Hepatocyte (in vitro differentiated cells): ENCODE measurements around the gene NCR1. TPM values are rescaled to one million over a fixed set of nuclear protein-coding genes. Genes with fewer than 3 reads are reported as not detected.
"Not testable (repeated sequence)": the region's sequence is repeated elsewhere in the genome, so short reads cannot be mapped to it uniquely, and the experiment has no call there.

Experiments
- DNase-seq: peaks from one replicate; pipeline ENCODE4 v3.0.0-alpha.2; 2016; ENCODE audit warnings: low spot score
- H2AFZ ChIP-seq: fragments of 200-600 bp; sonication (generic); 2 replicates; pipeline ENCODE4 v1.6.0; 2016; ENCODE audit warnings: antibody characterized with exemption, mild to moderate bottlenecking
- H3K27ac ChIP-seq: fragments of 200-600 bp; sonication (generic); 2 replicates; pipeline ENCODE4 v1.5.1; 2016; ENCODE audit warnings: mild to moderate bottlenecking
- H3K27me3 ChIP-seq: fragments of 200-600 bp; sonication (generic); 2 replicates; pipeline ENCODE4 v1.6.1; 2016
- H3K36me3 ChIP-seq: fragments of 200-600 bp; sonication (generic); replicated peaks from 2 replicates; pipeline ENCODE4 v1.5.1; 2016; ENCODE audit warnings: low read depth; ENCODE audit not compliant: insufficient read depth
- H3K4me1 ChIP-seq: fragments of 200-600 bp; sonication (generic); 2 replicates; pipeline ENCODE4 v1.5.1; 2016; ENCODE audit warnings: mild to moderate bottlenecking, moderate library complexity; ENCODE audit not compliant: insufficient read depth
- H3K4me2 ChIP-seq: fragments of 200-600 bp; sonication (generic); 2 replicates; pipeline ENCODE4 v1.6.0; 2016
- H3K4me3 ChIP-seq: fragments of 200-600 bp; sonication (generic); 2 replicates; pipeline ENCODE4 v1.5.1; 2016; ENCODE audit warnings: mild to moderate bottlenecking
- H3K79me2 ChIP-seq: fragments of 200-600 bp; sonication (generic); 2 replicates; pipeline ENCODE4 v1.6.0; 2017; ENCODE audit warnings: mild to moderate bottlenecking
- H3K9me2 ChIP-seq: fragments of 200-600 bp; sonication (generic); replicated peaks from 2 replicates; pipeline ENCODE4 v1.6.0; 2017; ENCODE audit warnings: mild to moderate bottlenecking; ENCODE audit not compliant: insufficient read depth
- H3K9me3 ChIP-seq: fragments of 200-600 bp; sonication (generic); 2 replicates; pipeline ENCODE4 v1.5.1; 2016; ENCODE audit warnings: low read depth, mild to moderate bottlenecking
- H4K20me1 ChIP-seq: fragments of 200-600 bp; sonication (generic); 2 replicates; pipeline ENCODE4 v1.6.0; 2016; ENCODE audit warnings: mild to moderate bottlenecking; ENCODE audit not compliant: insufficient read depth, poor library complexity, severe bottlenecking
- CTCF ChIP-seq: fragments of 200-600 bp; sonication (generic); IDR thresholded peaks from 2 replicates; pipeline ENCODE4 v1.5.1; 2016; ENCODE audit warnings: antibody characterized with exemption, mild to moderate bottlenecking; ENCODE audit not compliant: poor library complexity
- EZH2 ChIP-seq: fragments of 200-600 bp; sonication (generic); IDR thresholded peaks from 2 replicates; pipeline ENCODE4 v1.6.1; 2016; ENCODE audit warnings: antibody characterized with exemption, mild to moderate bottlenecking, borderline replicate concordance
- EZH2phosphoT487 ChIP-seq: fragments of 200-600 bp; sonication (generic); IDR thresholded peaks from one replicate; pipeline ENCODE4 v1.6.1; 2018; ENCODE audit warnings: antibody characterized with exemption, mild to moderate bottlenecking, low read depth, moderate library complexity; ENCODE audit not compliant: unreplicated experiment, severe bottlenecking
- WGBS: methylation state at CpG from one replicate; pipeline ENCODE4 v1.1.6; 2016; ENCODE audit warnings: low lambda C conversion rate; ENCODE audit errors: missing lambda C conversion rate; 5-methylcytosine and 5-hydroxymethylcytosine counted together
- polyA plus RNA-seq: library from polyadenylated mRNA; unstranded; fragments of >200 nt; fragmentation: Nextera tagmentation; extraction: Ambion mirVana; gene quantifications from 2 replicates; pipeline ENCODE4 v1.2.1, GENCODE V29; 2016
- total RNA-seq: library from RNA; depleted of rRNA; stranded (reverse); fragments of >200 nt; gene quantifications from 2 replicates; pipeline ENCODE4 v1.2.3, GENCODE V29; 2014

The NCR1 gene
- total and polyA plus RNA-seq, 2 experiments from 2014 or later: not detected

GRCh38 chr19:54938906-54939305 lies 33.0 kb downstream of the NCR1 start:
- 89% methylated on average over 11 of the region's 11 CpGs for WGBS
- Histone ChIP-seq H3K4me1 (no peaks in the 10 kb centered on the region), H3K36me3 (no peaks in the 10 kb centered on the region), H3K79me2 (no peaks in the 10 kb centered on the region), H3K27me3 (no peaks in the 10 kb centered on the region), H3K9me2 (no peaks in the 10 kb centered on the region), H3K27ac (no peak overlapping the region), H2AFZ (no peak overlapping the region), H3K4me3 (no peak overlapping the region), H4K20me1 (no peaks in the 10 kb centered on the region), H3K4me2 (no peak overlapping the region), H3K9me3 (no peaks in the 10 kb centered on the region)
- DNase-seq: no peak
- TF ChIP-seq EZH2phosphoT487 (no peak), EZH2 (no peak), CTCF (no peak)

GRCh38 chr19:54939538-54939937 lies 33.6 kb downstream of the NCR1 start:
- not testable (repeated sequence) for H3K27me3 ChIP-seq

GRCh38 chr19:54943772-54944361 lies 37.9 kb downstream of the NCR1 start:
- H4K20me1 ChIP-seq, H3K36me3 ChIP-seq, H3K27me3 ChIP-seq, H3K79me2 ChIP-seq, H3K27ac ChIP-seq, H3K9me3 ChIP-seq, H3K9me2 ChIP-seq, H2AFZ ChIP-seq, H3K4me2 ChIP-seq, H3K4me3 ChIP-seq, DNase-seq, H3K4me1 ChIP-seq: not testable (repeated sequence)
- WGBS: 23% methylated on average over 11 of the region's 11 CpGs

More at GRCh38 chr19:54939538-54939937, 33.6 kb downstream of the NCR1 start:
- not testable (repeated sequence) for H2AFZ ChIP-seq, H3K9me2 ChIP-seq, H3K79me2 ChIP-seq, H3K4me1 ChIP-seq, H3K4me2 ChIP-seq, H4K20me1 ChIP-seq, H3K9me3 ChIP-seq, H3K4me3 ChIP-seq, H3K36me3 ChIP-seq, DNase-seq, H3K27ac ChIP-seq
- 83% methylated on average over 9 of the region's 28 CpGs for WGBS

- Histone ChIP-seq H3K4me3 (no peak within 1 kb of the TSS), H4K20me1 (no peaks in the 10 kb centered on the region), H3K36me3 (no peaks in the 10 kb centered on the region), H3K9me2 (no peaks in the 10 kb centered on the region), H3K4me2 (no peak within 1 kb of the TSS), H3K79me2 (no peaks in the 10 kb centered on the region), H3K27ac (no peak within 1 kb of the TSS), H3K4me1 (no peaks in the 10 kb centered on the region), H3K9me3 (no peaks in the 10 kb centered on the region), H3K27me3 (no peaks in the 10 kb centered on the region), H2AFZ (no peak within 1 kb of the TSS)
- 84% methylated on average over 8 of the region's 8 CpGs for WGBS
- DNase-seq: no peak
- TF ChIP-seq EZH2phosphoT487: no peak
- no peak for TF ChIP-seq CTCF
- no peak for TF ChIP-seq EZH2
Observed at GRCh38 chr19:54947381-54947780, 41.4 kb downstream of the NCR1 start, which contains the start of gene NLRP7. Gene NLRP7, minus strand, starts transcription at chr19:54947530.
